ENCODE measurements around the gene SFT2D1.

Gene SFT2D1

GRCh38 chr6:166307082-166308032 is 35.0 kb downstream of the SFT2D1 start:
- no peak for DNase-seq (ENCODE audit: low read depth in 2 of 2)

- no peak for DNase-seq (ENCODE audit: low read depth in 2 of 2)
These were observed 35.8 kb downstream of the SFT2D1 start for GRCh38 chr6:166306378-166307081.

GRCh38 chr6:166305562-166306117 is 36.7 kb downstream of the SFT2D1 start:
- no peak for DNase-seq (ENCODE audit: low read depth in 2 of 2)

GRCh38 chr6:166304106-166304505 is 38.2 kb downstream of the SFT2D1 start:
- DNase-seq (ENCODE audit: low read depth in 2 of 2) = no peak

- no peak for DNase-seq (ENCODE audit: low read depth in 2 of 2)
These were observed 40.5 kb downstream of the SFT2D1 start for GRCh38 chr6:166301611-166302529.

GRCh38 chr6:166300357-166300987 is 41.9 kb downstream of the SFT2D1 start:
- DNase-seq (ENCODE audit: low read depth in 2 of 2) = no peak

- no peak for DNase-seq (ENCODE audit: low read depth in 2 of 2)
These were observed 44.7 kb downstream of the SFT2D1 start for GRCh38 chr6:166297606-166298005.

- no peak for DNase-seq (ENCODE audit: low read depth in 2 of 2)
These were observed 46.1 kb downstream of the SFT2D1 start for GRCh38 chr6:166296035-166296883.

- no peak for DNase-seq (ENCODE audit: low read depth in 2 of 2)
These were observed 48.4 kb downstream of the SFT2D1 start for GRCh38 chr6:166293731-166294584.

- DNase-seq (ENCODE audit: low read depth in 2 of 2) = no peak
These were observed 52.9 kb downstream of the SFT2D1 start for GRCh38 chr6:166289207-166290060.

- no peak for DNase-seq (ENCODE audit: low read depth in 2 of 2)
These were observed 55.5 kb downstream of the SFT2D1 start for GRCh38 chr6:166286839-166287271.

- DNase-seq (ENCODE audit: low read depth in 2 of 2) = no peak
These were observed 57.1 kb downstream of the SFT2D1 start for GRCh38 chr6:166285233-166285632.

GRCh38 chr6:166284640-166285039 is 57.7 kb downstream of the SFT2D1 start:
- DNase-seq (ENCODE audit: low read depth in 2 of 2) = no peak

- no peak for DNase-seq (ENCODE audit: low read depth in 2 of 2)
These were observed 59.8 kb downstream of the SFT2D1 start for GRCh38 chr6:166282394-166283032.

GRCh38 chr6:166281104-166281503 is 61.2 kb downstream of the SFT2D1 start:
- DNase-seq (ENCODE audit: low read depth in 2 of 2) = no peak

GRCh38 chr6:166279393-166279679 is 63.0 kb downstream of the SFT2D1 start:
- DNase-seq (ENCODE audit: low read depth in 2 of 2) = no peak

- DNase-seq (ENCODE audit: low read depth in 2 of 2) = no peak
These were observed 63.6 kb downstream of the SFT2D1 start for GRCh38 chr6:166278579-166279392.
